HG03469 (cell line): ENCODE results near the gene HPGD.

ENCODE experiments used
- ATAC-seq: cut with Tn5 transposase; IDR thresholded peaks from one replicate; pipeline ENCODE4 v1.9.1; 2021; ENCODE audit warnings: mild to moderate bottlenecking, moderate library complexity, moderate number of reproducible peaks; ENCODE audit not compliant: unreplicated experiment

The HPGD gene

DNA sequence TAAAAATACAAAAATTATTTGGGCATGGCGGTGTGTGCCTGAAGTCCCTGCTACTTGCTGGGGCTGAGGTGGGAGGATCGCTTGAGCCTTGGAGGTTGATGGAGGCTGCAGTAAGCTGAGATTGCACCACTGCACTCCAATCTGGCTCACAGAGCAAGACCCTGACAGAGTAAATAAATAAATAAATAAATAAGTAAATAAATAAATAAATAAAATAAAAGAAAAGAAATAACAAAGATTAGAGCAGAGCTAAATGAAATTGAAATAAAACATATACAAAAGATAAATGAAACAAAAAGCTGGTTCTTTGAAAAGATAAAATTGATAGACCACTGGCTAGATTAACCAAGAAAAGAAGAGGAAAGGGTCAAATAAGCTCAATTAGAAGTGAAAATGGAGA, 43.1 kb downstream of the HPGD start:
- ATAC-seq = no peak

DNA sequence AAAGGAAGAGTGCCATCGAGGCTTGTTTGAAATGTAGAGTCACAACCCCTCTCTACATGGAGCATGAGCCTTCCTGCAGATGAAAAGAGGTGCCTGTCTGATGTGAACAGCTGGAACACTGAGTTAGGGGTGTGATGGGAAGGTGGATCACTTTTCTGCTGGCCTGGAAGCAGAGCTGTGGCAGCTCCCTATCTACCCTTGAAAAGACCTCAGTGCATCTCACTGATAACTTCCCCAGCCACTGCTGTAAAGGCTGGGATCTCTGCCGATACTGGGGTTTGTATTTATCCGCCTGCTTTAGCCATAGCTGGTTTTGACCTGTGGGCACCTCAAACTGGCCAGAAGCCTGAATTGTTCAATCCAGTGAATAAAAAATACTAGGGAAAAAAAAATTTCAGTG, 46.8 kb downstream of the HPGD start:
- no peak for ATAC-seq

DNA sequence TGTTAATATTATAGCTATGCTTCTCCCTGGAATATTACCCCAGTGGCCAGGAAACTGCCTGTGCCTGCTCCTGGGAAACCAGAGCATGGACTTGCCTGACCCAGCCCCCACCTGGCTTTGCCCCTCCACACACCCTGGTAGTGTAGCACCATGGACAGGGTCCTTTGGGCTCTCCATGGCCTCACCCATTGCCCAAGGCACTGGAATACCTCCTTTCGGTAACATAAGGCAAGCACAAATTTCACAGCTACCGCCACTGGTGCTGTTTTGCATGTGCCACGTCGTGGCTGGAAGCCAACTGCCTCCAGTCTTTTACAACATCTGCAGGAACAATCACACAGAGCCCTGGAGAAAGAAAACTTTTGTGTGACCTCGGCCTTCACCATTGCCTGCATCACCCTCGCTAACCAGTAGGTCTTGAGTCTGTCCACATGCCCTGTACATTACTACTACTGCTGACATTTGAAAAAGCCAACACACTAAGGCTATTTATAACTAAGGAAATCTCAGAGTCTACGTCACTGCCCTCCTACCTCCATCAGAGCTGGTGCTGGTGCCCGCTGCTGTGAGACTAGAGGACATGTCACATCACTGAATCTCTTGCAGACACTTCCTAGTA, 47.7 kb downstream of the HPGD start:
- ATAC-seq = no peak

DNA sequence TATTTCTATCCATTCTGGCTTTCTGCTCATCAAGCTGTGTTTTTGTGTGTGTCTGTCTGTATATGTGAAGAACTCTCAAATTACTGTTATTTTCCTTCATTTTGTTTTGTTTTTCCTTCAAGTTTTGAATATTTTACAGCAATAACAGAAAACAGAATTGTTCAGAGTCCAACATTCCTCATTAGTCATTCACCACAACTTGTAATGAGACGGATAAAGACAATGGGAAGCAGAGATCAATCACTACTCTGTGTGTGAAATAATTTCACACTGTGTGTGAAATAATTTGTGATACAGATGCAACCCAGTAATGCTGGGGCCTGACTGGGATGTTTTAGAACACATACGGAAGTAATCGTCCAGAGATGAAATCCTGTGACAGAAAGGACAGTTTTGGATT, 55.2 kb downstream of the HPGD start:
- no peak for ATAC-seq

DNA sequence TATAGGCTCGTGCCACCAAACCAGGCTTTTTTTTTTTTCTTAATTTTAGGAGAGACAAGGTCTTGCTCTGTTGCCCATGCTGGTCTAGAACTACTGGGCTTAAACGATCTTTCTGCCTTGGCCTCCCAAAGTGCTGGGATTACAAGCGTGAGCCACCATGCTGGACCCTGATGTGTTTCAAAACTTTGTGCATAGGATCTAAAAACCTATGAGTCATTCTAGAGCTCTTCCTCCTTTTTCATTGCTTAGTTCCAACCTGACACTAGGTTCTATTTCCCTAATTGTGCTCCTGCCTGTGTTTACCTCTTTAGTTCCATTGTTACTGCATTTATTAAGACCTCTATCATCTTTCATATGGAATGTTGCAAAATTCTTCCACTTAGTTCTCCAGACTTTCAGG, 57.3 kb downstream of the HPGD start:
- no peak for ATAC-seq

DNA sequence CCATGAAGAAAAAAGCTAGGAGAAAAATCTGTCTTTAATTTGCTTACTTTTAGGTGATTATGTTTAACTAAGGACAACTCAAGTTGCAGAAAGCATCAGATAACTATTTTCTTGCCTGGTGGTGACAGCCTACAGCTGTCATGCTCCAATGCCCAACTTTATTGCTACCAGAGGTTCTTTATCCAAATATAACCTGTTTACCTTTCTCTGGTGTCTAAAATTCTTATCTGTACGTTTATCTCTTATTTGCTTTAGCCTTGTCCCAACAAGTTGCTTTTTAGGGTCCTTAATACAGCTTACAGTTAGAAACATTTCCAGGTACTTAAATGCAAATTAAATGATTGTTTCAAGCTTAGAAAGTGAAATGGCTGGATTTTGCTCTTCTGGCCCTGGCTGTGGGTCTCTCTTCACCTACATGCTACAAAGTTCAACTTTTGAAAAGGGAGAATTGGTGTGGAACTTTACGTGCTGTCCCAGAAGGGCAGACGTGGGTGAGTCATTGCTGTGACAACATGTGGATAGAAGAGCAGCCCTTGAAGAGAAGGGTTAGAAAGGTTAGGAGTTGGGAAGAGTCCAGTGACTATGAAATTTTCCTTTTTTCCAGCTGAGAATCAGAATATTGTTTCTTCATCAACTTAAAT, 60.7 kb downstream of the HPGD start:
- no peak for ATAC-seq

DNA sequence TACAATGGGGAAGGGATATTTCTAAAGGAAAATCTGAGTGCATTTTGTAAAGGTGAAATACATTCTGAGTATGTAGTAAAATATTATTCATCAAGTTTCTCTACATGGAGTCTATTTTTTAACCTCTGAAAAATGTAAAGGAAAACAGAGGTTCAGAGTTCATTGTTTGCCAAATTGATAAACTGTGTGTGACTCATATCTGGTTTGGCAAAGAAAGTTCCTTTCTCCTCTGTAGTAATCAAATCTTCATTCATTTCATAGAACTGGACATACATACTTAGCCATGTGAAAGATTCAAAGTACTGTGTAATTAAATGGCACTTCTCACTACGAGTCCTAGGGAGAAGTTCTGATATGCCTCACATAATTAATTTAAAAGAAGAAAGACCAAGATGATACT, 61.6 kb downstream of the HPGD start:
- no peak for ATAC-seq

DNA sequence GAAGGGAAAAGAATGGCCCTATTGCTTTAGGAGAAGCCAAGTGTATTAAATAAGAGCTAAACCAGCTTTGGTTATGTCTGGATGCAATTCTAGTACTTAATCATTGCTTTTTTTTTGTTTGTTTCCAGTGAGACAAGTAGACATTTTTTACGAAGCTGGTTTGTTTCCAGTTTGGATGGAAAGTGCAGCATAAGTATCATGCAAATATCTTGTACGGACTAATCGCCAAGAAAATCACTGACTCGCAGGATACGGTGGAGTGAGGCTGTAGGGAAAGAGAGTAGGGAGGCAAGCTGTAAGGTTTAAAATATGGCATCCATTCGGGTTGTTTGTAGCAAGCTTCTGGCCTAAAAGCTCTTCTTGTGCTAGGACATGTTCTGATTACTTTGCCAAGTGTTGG, 64.8 kb downstream of the HPGD start:
- ATAC-seq = no peak

DNA sequence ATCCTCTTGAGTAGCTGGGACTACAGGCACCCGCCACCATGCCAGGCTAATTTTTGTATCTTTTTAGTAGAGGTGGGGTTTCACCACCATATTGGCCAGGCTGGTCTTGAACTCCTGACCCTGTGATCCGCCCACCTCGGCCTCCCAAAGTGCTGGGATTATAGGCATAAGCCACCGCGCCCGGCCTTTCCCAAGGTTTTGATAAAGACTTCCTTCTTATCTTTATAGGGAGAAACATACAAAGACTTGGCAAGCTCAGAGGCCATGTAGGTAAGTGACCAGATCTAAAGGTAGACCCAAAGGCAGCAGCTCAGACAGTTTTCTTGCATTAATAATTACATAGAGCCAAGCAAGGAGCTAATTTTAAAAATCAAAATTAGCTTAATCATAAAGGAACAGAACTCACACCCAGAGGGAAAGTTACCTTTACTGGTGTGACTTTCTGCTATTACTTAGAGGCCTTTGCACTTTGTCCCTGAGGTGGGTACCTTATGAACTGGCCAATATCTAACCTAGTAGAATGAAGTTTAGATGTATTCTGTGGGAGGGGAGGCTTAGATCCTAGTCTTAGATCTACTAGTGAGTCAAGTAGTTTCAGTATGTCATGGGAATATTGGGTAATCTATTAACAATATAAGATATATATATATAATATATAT, 67.3 kb downstream of the HPGD start:
- ATAC-seq = no peak

DNA sequence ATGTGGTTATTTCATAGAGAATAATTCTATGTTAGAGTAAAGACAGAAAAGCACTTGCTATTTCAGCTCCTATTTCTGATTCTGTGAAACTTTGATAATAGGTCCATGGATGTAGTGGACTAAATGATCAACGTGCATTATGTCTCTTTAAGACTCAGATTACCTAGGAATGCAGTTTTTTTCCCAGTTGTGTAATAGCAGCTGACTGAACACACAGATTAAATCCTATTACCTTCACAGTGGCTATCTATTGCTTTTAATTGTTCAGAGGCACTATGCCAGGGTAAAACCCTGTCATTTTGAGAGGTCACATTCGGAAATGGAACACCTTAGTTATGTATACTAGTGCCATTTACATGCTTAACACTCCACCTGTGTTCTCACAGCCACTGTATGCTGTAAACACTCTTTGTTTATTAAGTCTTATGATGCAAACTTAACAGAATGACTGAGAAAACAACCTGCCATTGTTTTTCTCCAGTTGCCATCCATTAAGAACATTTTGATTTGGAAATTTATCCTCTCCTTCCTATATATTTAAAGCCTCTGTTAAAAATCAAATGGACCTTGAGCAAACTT, 70.5 kb downstream of the HPGD start:
- no peak for ATAC-seq

DNA sequence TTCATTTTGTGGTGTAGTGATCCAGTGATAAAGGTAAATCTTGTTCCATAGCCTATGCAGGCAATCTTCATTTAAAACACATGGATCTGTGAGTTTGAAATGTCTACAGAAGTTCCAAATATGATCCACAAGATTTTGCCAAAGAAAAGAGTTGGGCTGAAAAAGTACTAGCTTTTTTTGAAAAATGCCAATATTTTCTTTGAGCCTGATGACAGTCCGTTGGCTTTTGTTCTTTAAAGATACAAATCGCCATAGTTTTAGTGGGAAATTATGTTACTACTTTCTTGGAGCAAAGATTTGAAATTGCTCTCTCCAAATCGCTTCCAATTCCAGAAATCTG, 71.5 kb downstream of the HPGD start:
- ATAC-seq = no peak

DNA sequence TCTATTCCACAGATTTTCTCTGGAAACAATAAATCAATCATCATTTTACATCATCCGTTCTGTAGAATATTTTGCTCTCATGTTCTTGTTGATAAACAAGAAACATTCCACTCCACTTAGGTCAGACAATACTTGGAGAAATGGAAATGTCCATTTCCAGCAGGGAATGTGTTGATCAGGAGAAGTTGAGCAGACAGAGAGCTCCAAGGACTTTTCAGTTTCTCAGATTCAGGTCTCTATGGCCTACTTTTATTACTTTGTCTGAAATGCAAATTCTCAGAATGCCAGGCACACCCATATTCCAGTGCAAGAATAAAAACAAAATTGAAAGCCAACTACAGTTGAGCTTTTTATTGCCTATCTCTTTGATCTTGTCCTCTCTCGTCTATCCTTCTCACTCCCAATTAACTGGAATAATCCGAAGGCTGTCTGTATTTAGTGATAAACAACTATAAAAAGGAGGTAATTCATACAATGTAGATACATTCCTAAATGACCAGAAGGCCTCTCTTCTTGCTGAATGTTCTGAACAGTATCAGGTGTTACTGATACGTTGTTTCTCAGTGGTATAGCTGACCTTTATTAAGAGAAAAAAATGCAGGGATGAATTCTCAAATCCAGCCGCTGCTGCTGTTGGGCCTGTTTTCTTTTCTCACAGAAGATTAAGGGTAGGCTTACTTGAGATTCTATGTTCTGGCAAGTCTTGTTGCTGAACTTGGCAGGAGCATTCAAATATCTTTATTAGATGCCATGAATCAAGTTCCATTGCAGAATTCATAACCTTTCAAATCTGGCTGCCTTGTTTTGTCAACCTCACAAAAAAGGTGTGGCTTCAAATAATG, 72.1 kb downstream of the HPGD start:
- no peak for ATAC-seq

DNA sequence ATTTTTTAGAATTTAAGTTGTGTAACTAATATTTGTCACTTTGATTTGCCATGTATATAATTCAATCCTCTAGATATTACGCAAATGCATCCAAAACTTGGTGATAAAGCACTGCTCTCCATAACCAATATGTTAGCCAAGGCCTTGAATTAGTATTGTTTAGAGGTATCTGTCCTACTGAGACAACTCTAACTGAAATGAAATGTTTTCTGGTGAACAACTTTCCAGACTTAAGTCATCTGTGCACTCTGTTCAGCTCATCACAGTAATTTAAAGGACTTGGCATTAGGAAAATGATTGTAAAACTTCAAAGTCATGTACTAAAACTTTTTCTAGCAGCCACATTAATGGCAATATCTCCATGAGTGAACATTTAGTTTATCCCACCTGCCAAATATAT, 73.1 kb downstream of the HPGD start:
- no peak for ATAC-seq

DNA sequence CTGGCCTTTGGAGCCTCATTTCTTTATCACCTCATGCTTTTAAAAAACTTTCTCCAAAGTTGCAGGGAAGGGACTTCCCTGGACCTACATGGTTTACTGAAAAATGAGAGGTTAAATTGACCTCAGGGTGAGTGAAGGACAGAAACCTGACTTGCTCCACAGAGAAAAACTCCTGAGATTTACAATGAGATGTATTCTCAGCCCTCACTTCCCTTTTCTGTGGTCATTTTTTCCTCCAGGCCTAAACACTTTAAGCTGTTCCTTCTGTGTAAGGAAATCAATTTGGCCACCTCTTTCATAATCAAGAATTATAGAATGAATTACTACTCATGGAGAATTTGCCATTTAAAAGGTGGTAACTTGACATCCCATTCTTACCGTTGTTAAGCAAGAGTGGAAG, 77.9 kb downstream of the HPGD start:
- no peak for ATAC-seq
